ENCODE measurements around the gene GRIP2.

The GRIP2 gene

GRCh38 chr3:14466179-14466903 is 73.8 kb downstream of the GRIP2 start:
- no peak for DNase-seq (ENCODE audit: low spot score)
- TF ChIP-seq CTCF (IDR thresholded peaks at IDR 0.05; ENCODE audit: extremely low read depth, missing control alignments), result no peak

- no peak for DNase-seq (ENCODE audit: low spot score)
- TF ChIP-seq CTCF (IDR thresholded peaks at IDR 0.05; ENCODE audit: extremely low read depth, missing control alignments), result no peak
Observed at GRCh38 chr3:14465425-14465824, 74.7 kb downstream of the GRIP2 start.

GRCh38 chr3:14464521-14464920 is 75.6 kb downstream of the GRIP2 start:
- no peak for TF ChIP-seq CTCF (IDR thresholded peaks at IDR 0.05; ENCODE audit: extremely low read depth, missing control alignments)
- DNase-seq (ENCODE audit: low spot score), result no peak

- no peak for DNase-seq (ENCODE audit: low spot score)
- TF ChIP-seq CTCF (IDR thresholded peaks at IDR 0.05; ENCODE audit: extremely low read depth, missing control alignments), result no peak
Observed at GRCh38 chr3:14464141-14464465, 76.0 kb downstream of the GRIP2 start.

GRCh38 chr3:14463330-14464140 is 76.6 kb downstream of the GRIP2 start:
- no peak for TF ChIP-seq CTCF (IDR thresholded peaks at IDR 0.05; ENCODE audit: extremely low read depth, missing control alignments)
- DNase-seq (ENCODE audit: low spot score), result no peak

GRCh38 chr3:14462738-14463137 is 77.4 kb downstream of the GRIP2 start:
- TF ChIP-seq CTCF (IDR thresholded peaks at IDR 0.05; ENCODE audit: extremely low read depth, missing control alignments), result no peak
- no peak for DNase-seq (ENCODE audit: low spot score)

- TF ChIP-seq CTCF (IDR thresholded peaks at IDR 0.05; ENCODE audit: extremely low read depth, missing control alignments), result peak; percentile 81
- peak; percentile 61 for DNase-seq (ENCODE audit: low spot score)
Observed at GRCh38 chr3:14461748-14462324, 78.3 kb downstream of the GRIP2 start.
